ENCODE measurements around the gene LVRN.

LVRN gene

DNA sequence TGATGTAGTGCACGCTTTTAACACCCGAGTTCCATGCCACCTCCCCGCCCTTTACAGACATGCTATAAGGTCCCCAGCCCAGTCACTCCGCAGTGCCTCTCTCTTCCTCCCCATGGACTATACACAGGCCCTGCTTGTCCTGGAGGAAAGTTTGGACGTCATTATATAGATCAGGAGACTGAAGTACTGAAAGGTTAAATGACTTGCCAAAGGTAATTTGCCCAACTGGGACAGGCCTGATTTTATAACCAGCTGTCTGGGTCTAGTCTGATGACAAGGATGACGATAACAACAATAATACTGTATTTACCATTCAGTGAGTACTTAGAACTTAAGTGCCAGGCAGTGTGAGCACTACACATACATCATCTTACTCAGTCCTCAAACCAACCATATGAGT is 33.1 kb downstream of the LVRN start:
- no peak for DNase-seq (ENCODE audit: low read depth in 2 of 2)
- H3K4me3 ChIP-seq (replicated peaks in 1 of 2; ENCODE audit: low read depth in 2 of 2, low read length in 2 of 2), result no peak overlapping the region
- TF ChIP-seq, protein P1, sequence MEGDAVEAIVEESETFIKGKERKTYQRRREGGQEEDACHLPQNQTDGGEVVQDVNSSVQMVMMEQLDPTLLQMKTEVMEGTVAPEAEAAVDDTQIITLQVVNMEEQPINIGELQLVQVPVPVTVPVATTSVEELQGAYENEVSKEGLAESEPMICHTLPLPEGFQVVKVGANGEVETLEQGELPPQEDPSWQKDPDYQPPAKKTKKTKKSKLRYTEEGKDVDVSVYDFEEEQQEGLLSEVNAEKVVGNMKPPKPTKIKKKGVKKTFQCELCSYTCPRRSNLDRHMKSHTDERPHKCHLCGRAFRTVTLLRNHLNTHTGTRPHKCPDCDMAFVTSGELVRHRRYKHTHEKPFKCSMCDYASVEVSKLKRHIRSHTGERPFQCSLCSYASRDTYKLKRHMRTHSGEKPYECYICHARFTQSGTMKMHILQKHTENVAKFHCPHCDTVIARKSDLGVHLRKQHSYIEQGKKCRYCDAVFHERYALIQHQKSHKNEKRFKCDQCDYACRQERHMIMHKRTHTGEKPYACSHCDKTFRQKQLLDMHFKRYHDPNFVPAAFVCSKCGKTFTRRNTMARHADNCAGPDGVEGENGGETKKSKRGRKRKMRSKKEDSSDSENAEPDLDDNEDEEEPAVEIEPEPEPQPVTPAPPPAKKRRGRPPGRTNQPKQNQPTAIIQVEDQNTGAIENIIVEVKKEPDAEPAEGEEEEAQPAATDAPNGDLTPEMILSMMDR (IDR thresholded peaks at IDR 0.05; ENCODE audit: low read depth, low read length), result no peak

DNA sequence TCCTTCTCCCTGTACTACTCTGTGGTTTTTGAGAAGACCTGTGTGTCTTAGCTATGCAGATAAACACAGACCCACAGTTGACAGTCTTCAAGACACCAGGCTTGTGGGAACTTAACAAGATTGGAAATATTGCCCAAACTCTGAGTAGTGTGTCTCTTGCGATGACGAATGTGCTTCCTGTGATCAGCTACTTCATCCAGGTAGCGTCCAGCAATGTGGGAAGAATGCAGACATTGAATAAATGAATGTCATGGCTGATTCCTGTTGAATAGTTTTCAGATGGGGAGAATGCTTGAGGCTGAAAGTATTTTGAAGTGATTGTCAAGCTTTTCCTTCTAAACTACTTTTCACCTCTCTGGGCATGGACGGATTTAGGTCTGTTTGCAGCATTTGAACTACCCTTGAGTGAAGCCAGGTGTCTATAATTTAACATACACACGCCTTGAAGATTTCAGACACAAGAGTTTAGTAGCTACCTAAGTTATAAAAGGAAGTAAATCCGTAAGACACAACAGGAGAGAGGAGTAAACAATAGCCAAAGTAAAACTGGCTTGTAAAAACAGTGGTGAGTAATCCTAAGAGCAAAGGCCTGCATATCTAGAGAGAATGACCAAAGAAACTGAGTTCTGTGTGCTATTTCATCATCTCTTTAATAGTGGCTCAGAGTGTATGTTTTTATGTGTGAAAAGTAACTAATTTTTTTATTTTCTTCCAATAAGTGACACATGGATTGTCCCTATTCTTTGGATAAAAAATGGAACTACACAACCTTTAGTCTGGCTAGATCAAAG is 40.0 kb downstream of the LVRN start:
- no peak overlapping the region for H3K4me3 ChIP-seq (replicated peaks in 1 of 2; ENCODE audit: low read depth in 2 of 2, low read length in 2 of 2)
- DNase-seq (ENCODE audit: low read depth in 2 of 2), result peak; percentile 10 to 53
- TF ChIP-seq, protein P1 (IDR thresholded peaks at IDR 0.05; ENCODE audit: low read depth, low read length), result no peak

DNA sequence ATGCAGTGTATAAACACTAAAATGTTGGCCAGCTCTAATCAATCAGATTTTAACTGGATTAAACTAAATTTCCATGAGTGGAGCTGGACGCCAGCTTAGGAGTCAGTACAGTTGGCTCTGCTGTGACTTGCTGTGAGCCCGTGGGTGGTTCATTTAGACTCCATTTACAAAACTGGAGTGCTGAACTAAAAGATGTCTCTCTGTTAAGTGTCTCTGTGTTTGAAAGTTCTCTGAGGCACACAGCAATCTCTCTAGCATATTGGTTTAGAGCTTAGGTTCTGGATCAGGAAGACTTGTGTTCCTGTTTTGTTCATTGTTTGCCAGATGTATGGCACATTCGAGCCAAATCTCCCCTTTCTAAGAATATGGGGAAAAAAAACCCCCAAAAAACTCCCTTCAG is 42.0 kb downstream of the LVRN start:
- DNase-seq (ENCODE audit: low read depth in 2 of 2), result no peak
- TF ChIP-seq, protein P1 (IDR thresholded peaks at IDR 0.05; ENCODE audit: low read depth, low read length), result no peak
- no peak overlapping the region for H3K4me3 ChIP-seq (replicated peaks in 1 of 2; ENCODE audit: low read depth in 2 of 2, low read length in 2 of 2)

DNA sequence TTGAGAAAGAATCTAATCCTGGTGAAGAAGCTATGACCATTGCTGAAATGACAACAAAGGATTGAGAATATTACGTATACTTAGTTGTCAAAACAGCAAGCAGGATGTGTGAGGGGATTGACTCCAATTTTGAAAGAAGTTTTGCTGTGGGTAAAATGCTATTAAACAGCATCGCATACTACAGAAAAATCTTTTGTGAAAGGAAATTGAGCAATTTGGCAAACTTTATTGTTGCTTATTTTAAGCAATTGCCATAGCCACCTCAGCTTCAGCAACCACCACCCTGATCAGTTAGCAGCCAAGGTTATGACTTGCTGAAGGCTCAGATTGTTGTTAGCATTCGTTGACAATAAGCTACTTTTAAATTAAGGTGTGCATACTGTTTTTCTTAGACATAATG is 47.5 kb downstream of the LVRN start:
- DNase-seq (ENCODE audit: low read depth in 2 of 2), result peak; percentile 1 to 11
- H3K4me3 ChIP-seq (replicated peaks in 1 of 2; ENCODE audit: low read depth in 2 of 2, low read length in 2 of 2), result no peak overlapping the region
- TF ChIP-seq, protein P1 (IDR thresholded peaks at IDR 0.05; ENCODE audit: low read depth, low read length), result no peak

DNA sequence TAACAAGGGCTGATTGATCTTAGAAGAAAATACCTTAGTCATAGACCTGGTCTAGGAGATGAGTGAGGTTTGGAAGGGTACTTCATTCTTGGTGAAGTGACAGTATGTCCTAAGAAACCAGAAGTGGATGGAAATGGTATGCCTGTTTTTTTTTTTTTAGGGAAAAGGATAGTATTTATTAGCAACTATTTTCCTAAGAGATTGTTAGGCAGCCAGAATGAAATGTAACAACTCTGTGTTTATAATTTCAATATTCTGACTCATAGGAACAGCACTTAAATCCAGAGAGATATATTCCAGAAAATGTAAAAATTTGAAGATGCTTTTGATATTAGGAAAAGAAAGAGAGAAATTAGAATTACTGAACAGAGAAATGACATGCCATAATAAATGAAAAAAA is 48.8 kb downstream of the LVRN start:
- DNase-seq (ENCODE audit: low read depth in 2 of 2), result peak in 1 of 2 donors; percentile 5
- TF ChIP-seq, protein P1 (IDR thresholded peaks at IDR 0.05; ENCODE audit: low read depth, low read length), result no peak
- H3K4me3 ChIP-seq (replicated peaks in 1 of 2; ENCODE audit: low read depth in 2 of 2, low read length in 2 of 2), result no peak overlapping the region

DNA sequence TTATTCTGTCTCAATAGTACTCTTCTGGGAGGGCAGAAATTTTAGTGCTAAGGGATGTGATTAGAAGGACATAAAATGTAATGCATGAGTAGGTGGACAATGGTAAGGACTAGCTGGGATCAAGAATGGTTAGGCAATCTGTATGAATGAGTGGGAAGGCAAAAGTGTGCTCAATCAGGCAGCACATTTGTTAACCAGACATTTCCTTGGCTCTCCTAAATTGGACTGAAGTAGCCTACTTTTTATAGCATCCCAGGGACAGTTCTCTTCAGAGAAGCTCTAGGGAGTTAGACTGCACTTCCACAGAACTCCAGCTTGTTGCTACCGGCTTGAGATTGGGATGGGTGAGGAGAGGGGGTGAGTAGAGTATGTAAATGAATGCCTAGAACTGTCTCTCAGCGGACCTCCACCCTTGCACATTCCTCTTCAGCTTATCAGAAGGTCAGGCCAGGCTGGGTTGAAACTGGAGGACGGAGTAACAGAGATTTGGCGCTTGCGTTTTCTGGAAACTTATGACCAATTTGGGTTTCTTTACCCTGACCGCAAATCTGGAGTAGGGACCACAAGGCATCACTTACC is 51.0 kb downstream of the LVRN start:
- TF ChIP-seq, protein P1 (IDR thresholded peaks at IDR 0.05; ENCODE audit: low read depth, low read length), result no peak
- peak in 1 of 2 donors; percentile 12 for DNase-seq (ENCODE audit: low read depth in 2 of 2)

More for the DNA sequence above, 51.0 kb downstream of the LVRN start:
- H3K4me3 ChIP-seq (replicated peaks in 1 of 2; ENCODE audit: low read depth in 2 of 2, low read length in 2 of 2), result no peak overlapping the region
